GM12878 (cell line): ENCODE results near the gene CCHCR1. TPM values are rescaled to one million over a fixed set of nuclear protein-coding genes. Genes with fewer than 3 reads are reported as not detected.

ENCODE experiments used
- ATAC-seq: fragments of 200-7000 bp; cut with Tn5 transposase; 3 replicates; pipeline ENCODE4 v1.9.1; 2020; ENCODE audit warnings: mild to moderate bottlenecking, moderate library complexity
- BruUV-seq: library from RNA; stranded (reverse); fragments of 400-500 nt; replicated peaks from 2 replicates; lab custom pipeline; 2021; lab: Mats Ljungman, UMichigan
- CTCF ChIA-PET: fragments of 300-600 bp; sonication (Branson Sonifier 250); formaldehyde crosslinking; extraction: SDS; loops from one replicate; lab custom pipeline; 2021; ENCODE audit warnings: inconsistent platforms; lab: Yijun Ruan, JAX
- POLR2A ChIA-PET: fragments of 350-600 bp; formaldehyde crosslinking; extraction: SDS; loops from one replicate; lab custom pipeline; 2021; ENCODE audit warnings: inconsistent platforms; lab: Charles Lee
- RAD21 ChIA-PET: fragments of 300-600 bp; sonication (Branson Sonifier 250); formaldehyde crosslinking; loops from one replicate; lab custom pipeline; 2023; ENCODE audit warnings: antibody characterized with exemption; ENCODE audit not compliant: unreplicated experiment; lab: Charles Lee
- SMC1A ChIA-PET: fragments of 300-600 bp; sonication (Branson Sonifier 250); formaldehyde crosslinking; loops from one replicate; lab custom pipeline; 2023; ENCODE audit not compliant: unreplicated experiment, uncharacterized antibody; lab: Charles Lee
- DNase-seq: peaks from one replicate; pipeline ENCODE4 v3.0.0-alpha.2; 2011; ENCODE audit warnings: low read depth, low spot score
- FAIRE-seq: peaks from 3 replicates; lab custom pipeline; 2011; peaks lifted over from hg19 to GRCh38; lab: Jason Lieb, UNC
- H2AFZ ChIP-seq: 2 replicates; pipeline ENCODE4 v1.6.0; 2011; ENCODE audit warnings: low read depth, low read length, control low read depth; ENCODE audit not compliant: control insufficient read depth
- H3K27ac ChIP-seq: 2 replicates; pipeline ENCODE4 v1.5.1; 2011; ENCODE audit warnings: control low read depth; ENCODE audit not compliant: control insufficient read depth, insufficient read depth
- H3K27me3 ChIP-seq, 2 experiments: replicated peaks in 1 of 2; 2 replicates each; pipeline versions ENCODE4 v1.6.0 to v1.6.1; 2011; ENCODE audit warnings: low read length in 1 of 2; ENCODE audit not compliant: control insufficient read depth in 2 of 2, insufficient read depth in 2 of 2
- H3K36me3 ChIP-seq, 2 experiments: 2 replicates each; pipeline ENCODE4 v1.5.1; 2011; ENCODE audit warnings: low read length in 1 of 2; ENCODE audit not compliant: control insufficient read depth in 2 of 2, insufficient read depth in 2 of 2
- H3K4me1 ChIP-seq: 2 replicates; pipeline ENCODE4 v1.6.1; 2011; ENCODE audit warnings: mild to moderate bottlenecking, low read length, moderate library complexity, mixed read lengths; ENCODE audit not compliant: control insufficient read depth, insufficient read depth
- H3K4me2 ChIP-seq: 2 replicates; pipeline ENCODE4 v1.6.0; 2011; ENCODE audit warnings: control low read depth; ENCODE audit not compliant: control insufficient read depth, insufficient read depth
- H3K4me3 ChIP-seq: fragments of 200-600 bp; sonication (generic); 2 replicates; pipeline ENCODE4 v1.5.1; 2016
- H3K79me2 ChIP-seq: 2 replicates; pipeline ENCODE4 v1.6.0; 2011; ENCODE audit warnings: low read length; ENCODE audit not compliant: control insufficient read depth, insufficient read depth
- H3K9ac ChIP-seq: 2 replicates; pipeline ENCODE4 v1.8.0; 2011; ENCODE audit warnings: low read length, control low read depth, mixed read lengths; ENCODE audit not compliant: control insufficient read depth, insufficient read depth
- H3K9me3 ChIP-seq: replicated peaks from 3 replicates; pipeline ENCODE4 v1.5.1; 2011; ENCODE audit warnings: mild to moderate bottlenecking, low read length; ENCODE audit not compliant: control insufficient read depth, insufficient read depth
- H4K20me1 ChIP-seq: 2 replicates; pipeline ENCODE4 v1.6.0; 2011; ENCODE audit not compliant: control insufficient read depth, insufficient read depth
- BRCA1 ChIP-seq: IDR thresholded peaks from 2 replicates; pipeline ENCODE4 v1.6.1; 2011; ENCODE audit warnings: low read depth, low read length, improper control_type of control experiment
- STAT1 ChIP-seq: fragments of 450-650 bp; conservative IDR thresholded peaks from 2 replicates; pipeline ENCODE4 v1.6.1; 2014; ENCODE audit warnings: antibody characterized with exemption, mild to moderate bottlenecking
- WGBS: methylation state at CpG from one replicate; pipeline ENCODE4 v1.1.6; 2016; ENCODE audit warnings: low lambda C conversion rate; ENCODE audit not compliant: insufficient replicate concordance, insufficient coverage; ENCODE audit errors: missing lambda C conversion rate; 5-methylcytosine and 5-hydroxymethylcytosine counted together
- in situ Hi-C: fragments of 300-500 bp; cut with MboI; formaldehyde crosslinking; loops from 9 replicates; pipeline ENCODE4 v1.14.3; 2018; ENCODE audit warnings: mixed read lengths
- intact Hi-C: fragments of 100-400 bp; cut with micrococcal nuclease; formaldehyde crosslinking; loops from one replicate; pipeline ENCODE4 v1.14.2; 2022; ENCODE audit not compliant: unreplicated experiment
- polyA plus RNA-seq, 11 experiments: library from polyadenylated mRNA; depleted of rRNA in 4 of 11; unstranded in 6 of 11; stranded (reverse) in 5 of 11; fragments of >200 nt; fragmentation: Nextera tagmentation in 4 of 11; fragmentation: Illumina TruSeq in 1 of 11; extraction: Ambion mirVana in 4 of 11; extraction: Trizol in 1 of 11; gene quantifications; 1 replicate in 1 of 11; 2 replicates in 10 of 11; pipeline versions ENCODE4 v1.2.1 to v1.2.3, GENCODE V29; 2011 to 2016; ENCODE audit warnings: inconsistent platforms in 2 of 11, missing spikeins in 2 of 11, low read depth in 1 of 11
- total RNA-seq, 4 experiments: library from RNA; depleted of rRNA in 3 of 4; stranded (reverse); fragments of >200 nt in 3 of 4; fragmentation: Illumina TruSeq in 1 of 4; extraction: Trizol in 1 of 4; gene quantifications; 2 replicates each; pipeline versions ENCODE4 v1.2.1 to v1.2.3, GENCODE V29; 2013 to 2021
- TF ChIP-seq, protein P1 (sequence below): fragments of 450-650 bp; IDR thresholded peaks from 2 replicates; pipeline ENCODE4 v1.6.1; 2017; ENCODE audit warnings: mild to moderate bottlenecking

CCHCR1 gene
- total and polyA plus RNA-seq, 10 of the 15 experiments (the other 5 are each of a cell fraction or from before 2014, with no cell fraction given), result 1.0 to 35.2 (median 24.7) TPM

DNA sequence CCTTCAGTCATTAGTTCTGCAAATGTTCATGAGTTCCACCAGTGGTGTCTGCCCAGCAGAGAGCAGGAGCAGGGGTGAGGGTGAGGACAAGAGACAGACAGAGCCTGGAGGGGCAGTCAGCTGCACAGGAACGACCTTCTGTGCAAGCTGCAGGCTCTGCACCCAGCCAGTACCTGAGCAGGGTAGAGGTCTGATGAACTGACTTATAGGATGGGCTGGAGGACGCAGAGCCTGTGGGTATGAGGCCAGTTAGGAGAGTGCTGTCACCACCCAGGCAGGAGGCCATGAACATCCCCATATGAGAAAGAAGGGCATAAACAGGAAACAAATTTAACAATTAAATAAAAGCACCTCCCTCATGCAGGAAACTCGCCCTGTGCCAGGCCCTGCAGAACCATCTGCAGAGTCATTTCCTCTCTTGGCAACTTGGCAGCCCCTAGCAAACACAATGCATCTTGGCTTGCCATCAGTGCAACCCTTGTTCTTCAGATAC is 63.2 kb downstream of the CCHCR1 start:
- Histone ChIP-seq H3K9ac (no peak overlapping the region), H3K36me3 (no peaks in the 10 kb centered on the region), H3K4me2 (no peak overlapping the region), H3K79me2 (no peaks in the 10 kb centered on the region), H3K4me3 (no peak overlapping the region), H3K27me3 (peaks cover 0 to 2% of the 10 kb centered on the region in 2 experiments; a peak in 2 of 4 replicates), H3K9me3 (no peaks in the 10 kb centered on the region), H3K4me1 (no peaks in the 10 kb centered on the region), H4K20me1 (no peaks in the 10 kb centered on the region), H3K27ac (no peak overlapping the region), H2AFZ (no peak overlapping the region)
- ChIA-PET CTCF (interaction anchor here (0.9 to 3.6 kb wide), 5 partner anchors 8 to 267 kb away, joined by 3 to 13 read pairs (median 3); no protein-coding TSS in a partner anchor), SMC1A (no interaction called here), POLR2A (no interaction called here), RAD21 (interaction anchor here (2.5 kb wide), 1 partner anchor 15 kb away, joined by 6 read pairs; no protein-coding TSS in a partner anchor)
- no TSS peak for BruUV-seq
- no peak for ATAC-seq
- TF ChIP-seq BRCA1 (no peak), STAT1 (no peak)
- TF ChIP-seq, protein P1, sequence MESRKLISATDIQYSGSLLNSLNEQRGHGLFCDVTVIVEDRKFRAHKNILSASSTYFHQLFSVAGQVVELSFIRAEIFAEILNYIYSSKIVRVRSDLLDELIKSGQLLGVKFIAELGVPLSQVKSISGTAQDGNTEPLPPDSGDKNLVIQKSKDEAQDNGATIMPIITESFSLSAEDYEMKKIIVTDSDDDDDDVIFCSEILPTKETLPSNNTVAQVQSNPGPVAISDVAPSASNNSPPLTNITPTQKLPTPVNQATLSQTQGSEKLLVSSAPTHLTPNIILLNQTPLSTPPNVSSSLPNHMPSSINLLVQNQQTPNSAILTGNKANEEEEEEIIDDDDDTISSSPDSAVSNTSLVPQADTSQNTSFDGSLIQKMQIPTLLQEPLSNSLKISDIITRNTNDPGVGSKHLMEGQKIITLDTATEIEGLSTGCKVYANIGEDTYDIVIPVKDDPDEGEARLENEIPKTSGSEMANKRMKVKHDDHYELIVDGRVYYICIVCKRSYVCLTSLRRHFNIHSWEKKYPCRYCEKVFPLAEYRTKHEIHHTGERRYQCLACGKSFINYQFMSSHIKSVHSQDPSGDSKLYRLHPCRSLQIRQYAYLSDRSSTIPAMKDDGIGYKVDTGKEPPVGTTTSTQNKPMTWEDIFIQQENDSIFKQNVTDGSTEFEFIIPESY, result no peak
- intact Hi-C loops, result no loop called here
- no peak for DNase-seq
- 0% methylated on average over 3 of the region's 3 CpGs for WGBS
- in situ Hi-C loops, result loop anchor here (10.0 kb wide), 1 partner anchor 630 kb away; no protein-coding TSS in a partner anchor
- no peak for FAIRE-seq
